ENCODE data around the gene RERGL.
A peak's percentile ranks its signal among the peaks of the same experiment; 100 is the strongest.
"Not testable (repeated sequence)": the region's sequence is repeated elsewhere in the genome, so short reads cannot be mapped to it uniquely, and the experiment has no call there.

The RERGL gene, protein sequence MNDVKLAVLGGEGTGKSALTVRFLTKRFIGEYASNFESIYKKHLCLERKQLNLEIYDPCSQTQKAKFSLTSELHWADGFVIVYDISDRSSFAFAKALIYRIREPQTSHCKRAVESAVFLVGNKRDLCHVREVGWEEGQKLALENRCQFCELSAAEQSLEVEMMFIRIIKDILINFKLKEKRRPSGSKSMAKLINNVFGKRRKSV

DNA sequence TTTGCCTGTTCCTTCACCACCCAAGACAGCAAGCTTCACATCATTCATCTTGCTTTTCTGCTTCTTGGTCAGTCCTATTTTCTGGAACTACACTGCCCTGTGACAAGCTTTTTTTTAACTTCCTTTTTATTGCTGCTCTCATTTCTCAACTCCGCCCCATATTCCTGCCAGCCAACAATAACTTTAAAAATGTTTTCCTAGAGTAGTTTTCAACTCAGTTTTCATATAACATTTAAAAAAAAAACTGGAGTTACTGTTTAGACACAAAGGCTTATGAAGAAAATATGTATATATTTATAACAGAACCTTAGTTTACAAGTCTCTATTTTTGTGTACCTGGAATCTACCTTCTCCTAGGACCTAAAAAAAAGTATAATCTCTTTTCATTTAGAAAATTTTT is at the start of gene RERGL:
TSS of gene RERGL (minus strand) at position 101 of the 400 bp plus-strand sequence. CDS start at position 48, 53 bp downstream.
- no peak for ATAC-seq

DNA sequence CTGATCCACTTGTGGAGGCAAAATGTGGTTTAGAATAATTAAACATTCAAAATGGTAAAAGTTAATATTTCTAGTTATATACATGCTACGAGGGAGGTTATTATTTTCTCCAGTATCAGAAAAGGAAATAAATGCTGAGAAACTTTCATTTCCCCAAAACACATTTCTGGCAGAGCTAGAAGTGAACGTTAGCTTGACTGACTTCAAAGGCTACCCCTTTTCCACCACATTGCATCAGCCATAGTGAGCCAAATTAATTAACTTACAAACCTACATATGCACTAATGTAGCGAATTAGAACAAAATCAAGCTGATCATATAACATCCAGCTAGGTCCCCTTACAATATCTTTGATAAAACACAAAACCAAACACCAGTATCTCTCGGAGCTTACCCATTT is 49.3 kb upstream of the RERGL start:
- ATAC-seq: no peak

DNA sequence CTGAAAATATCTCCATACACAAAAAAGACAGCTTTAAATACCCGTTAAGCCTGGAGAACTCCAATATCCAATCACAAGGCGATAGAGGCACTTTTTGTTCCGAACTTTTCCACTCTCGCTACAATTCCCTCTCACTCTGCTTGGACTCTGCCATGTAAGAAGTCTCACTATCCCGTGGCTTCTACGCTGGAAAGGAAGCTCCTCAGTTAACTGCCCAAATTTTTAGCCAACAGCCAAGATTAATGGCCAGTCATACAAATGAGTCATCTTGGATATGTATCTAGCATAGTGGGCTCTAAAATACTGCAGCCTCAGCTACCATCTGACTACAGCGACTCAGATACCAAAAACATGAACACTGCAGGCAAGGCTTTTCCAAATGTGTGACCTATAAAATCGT is 45.5 kb upstream of the RERGL start:
- no peak for ATAC-seq

DNA sequence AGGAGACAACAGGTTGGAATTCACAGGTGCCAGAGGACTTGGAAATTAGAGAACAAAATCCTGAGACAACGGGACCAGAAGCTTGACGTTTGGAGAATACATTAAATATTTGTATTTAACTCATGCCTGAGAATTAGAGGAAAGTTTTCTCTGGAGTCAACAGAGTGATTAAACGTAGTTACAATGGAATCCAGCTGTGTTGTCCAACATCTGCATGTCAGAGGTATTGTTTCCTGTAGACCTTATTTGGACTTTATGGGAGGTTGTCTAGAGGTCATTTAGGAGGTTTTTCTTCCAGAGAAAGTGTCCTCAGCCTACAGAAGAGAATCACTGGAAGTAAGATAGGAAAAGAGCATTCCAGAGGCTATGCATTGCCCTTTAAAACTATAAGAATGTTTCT is 45.1 kb upstream of the RERGL start:
- no peak for ATAC-seq

DNA sequence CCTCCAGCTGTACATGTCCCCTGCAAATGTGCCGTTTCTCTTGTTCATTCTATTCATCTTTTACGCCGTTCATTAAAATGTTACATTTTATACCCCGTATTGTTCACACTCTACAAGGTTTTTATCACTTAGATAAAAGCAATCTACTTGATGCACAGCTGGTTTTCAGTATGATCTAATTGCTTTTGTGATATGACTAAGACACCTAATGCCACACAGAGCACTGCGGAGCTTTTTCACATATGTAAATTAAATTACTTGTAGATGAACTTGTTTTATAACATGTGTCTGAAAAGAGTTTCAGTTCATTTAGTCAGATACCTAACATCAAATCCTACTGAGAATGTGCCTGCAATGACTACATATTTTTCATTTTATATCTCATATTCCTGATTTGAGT is 40.9 kb upstream of the RERGL start:
- ATAC-seq: peak in 1 of 2 donors; percentile 20

DNA sequence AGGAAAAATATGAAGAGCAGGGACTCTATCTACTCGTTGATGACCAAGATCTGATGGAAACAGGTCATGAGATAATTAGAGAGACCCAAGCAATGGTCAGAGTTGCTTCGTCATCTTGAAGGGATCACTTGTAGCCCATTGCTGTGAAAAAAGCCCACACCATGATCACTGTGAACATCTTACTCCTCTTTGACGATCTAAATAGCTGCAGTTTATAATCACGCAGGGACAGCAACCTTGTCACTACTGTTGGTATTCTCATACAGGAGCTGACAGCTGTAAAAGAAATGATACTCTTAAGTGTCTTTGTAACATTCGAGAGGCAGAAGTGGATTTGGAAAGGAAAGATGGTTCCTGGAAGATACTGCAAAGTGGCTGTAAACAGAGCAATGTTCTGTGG is 33.7 kb upstream of the RERGL start:
- ATAC-seq: no peak

DNA sequence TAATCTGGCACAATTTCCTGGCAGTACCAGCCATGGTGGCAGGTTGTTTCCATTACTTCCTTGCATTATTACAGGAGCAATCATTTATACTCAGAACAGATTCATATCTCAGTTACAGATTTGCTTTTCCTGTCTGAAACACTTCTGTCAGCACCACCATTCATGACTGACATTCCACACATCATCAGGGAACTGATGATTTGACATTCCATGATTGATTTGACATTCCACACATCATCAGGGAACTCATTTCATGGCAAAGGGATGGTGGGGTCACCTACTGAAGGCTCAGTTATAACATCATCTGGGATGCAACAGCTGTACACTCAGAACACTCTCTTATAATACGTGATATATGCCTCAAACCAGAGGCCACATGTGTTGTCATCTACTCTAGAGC is 30.9 kb upstream of the RERGL start:
- no peak for ATAC-seq

DNA sequence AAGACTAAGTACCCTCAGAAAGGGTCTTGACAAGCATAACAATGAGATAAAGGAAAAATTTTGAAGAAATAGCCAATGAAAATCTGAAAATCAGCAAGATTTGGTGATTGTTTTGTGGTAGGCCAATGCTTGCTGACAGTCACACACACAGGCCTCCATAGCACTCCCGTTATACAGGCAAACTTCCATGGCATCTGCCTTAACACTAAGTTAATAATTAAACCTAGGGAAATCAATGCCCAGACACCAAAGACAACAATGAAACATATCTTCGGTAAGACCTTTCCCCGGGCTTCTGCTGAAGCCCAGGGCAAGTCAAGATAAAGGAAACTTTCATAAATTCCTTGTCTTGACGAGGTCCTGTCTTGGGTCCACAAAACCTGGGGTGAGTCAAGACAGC is 18.6 kb upstream of the RERGL start:
- no peak for ATAC-seq

DNA sequence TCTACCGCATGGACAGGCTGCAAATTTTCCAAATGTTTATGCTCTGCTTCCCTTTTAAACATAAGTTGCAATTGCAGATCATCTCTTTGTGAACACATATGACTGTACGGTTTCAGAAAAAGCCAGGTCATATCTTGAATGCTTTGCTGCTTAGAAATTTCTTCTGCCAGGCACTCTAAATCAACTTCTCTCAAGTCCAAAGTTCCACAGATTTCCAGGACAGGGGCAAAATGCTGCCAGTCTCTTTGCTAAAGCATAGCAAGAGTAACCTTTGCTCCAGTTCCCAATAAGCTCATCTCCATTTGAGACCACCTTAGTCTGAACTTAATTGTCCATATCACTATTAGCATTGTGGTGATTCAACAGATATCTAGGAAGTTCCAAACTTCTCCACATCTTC is 13.6 kb upstream of the RERGL start:
- no peak for ATAC-seq

DNA sequence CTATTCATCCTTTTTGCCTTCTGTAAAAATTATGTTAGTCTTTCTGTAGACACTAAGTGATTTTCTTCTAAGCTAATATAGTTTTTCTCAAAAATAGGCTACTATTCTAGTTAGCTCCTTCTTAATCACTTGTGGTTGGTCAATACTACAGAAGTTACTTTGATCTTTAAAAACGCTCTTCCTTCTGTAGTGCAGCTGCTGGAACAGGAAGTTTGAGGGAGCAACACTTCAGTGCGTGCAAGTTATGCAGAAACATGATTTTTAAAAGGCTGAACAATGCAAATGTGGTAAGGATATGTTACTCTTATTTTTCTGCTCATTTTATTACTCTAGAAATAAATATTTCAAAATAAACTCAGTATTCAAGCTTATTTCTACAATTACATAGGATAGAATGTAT is 11.1 kb upstream of the RERGL start:
- no peak for ATAC-seq

DNA sequence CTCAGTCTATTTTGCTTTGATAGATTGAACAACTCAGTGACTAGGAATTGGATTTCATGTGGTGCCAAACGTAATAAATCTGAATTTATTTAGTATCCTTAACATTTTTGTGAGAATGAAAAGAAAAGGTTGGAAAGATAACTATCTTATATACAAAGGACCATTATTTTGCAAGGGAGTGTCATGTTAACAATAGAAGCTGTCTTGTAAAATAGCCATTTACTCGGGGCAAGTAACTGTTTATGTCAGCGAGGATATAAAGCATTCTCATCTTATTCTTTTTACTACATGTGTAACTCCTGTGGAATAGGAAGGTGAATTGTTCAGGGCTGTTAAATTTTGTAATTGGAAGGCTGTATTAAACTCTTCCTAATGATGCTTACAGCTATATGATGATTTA is 5.9 kb downstream of the RERGL start:
- no peak for ATAC-seq

DNA sequence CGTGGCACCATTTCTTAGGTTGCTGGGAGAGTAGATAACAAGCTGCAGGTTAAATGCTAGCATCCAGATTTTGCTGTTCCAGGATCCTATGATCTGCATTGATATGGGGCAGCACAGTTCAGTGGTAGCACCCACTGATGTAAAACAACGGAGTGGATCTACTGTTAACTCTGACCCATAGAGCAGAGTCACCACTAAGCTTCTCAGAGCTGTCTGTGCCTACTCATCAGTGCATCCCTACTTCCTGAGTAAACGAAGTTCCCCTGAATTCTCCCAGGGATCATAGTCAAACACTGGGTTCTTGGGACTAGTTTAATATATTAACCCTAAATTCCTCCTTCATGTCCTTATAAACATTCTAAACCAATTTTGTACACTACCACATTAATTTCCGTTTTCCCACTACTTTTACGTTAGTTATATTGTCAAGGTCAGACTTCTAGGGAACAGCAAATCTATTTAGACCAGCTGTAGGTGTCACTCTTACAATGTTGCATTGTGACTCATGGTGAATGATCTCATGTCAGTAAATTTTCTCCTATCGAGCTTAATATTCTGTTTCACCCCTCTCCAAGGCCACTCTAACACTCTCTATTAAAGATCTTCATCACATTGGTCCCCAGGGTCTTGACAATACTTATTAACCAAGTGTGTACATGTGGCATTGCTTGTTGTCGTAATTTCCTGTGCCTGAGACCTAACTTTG is 10.3 kb downstream of the RERGL start:
- ATAC-seq: no peak

DNA sequence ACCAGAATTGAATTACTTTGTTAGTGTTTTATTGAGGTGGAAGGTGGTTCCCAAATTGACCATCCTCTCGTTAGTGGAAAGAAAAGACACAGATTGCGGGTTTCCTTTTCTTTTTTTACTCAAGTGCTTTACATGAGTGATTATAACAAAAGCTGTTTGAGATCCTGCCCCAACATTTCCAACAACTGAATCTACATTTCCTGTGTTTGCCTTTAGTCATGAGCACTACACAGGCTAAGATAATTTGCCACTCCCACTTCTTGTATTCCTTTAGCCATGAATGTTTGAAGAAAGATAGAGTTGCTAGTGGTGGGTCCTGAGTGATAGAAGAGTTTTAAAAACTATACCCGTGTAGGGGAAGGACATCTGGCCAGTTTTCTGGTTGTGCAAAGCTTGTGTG is 16.0 kb downstream of the RERGL start:
- ATAC-seq: no peak

DNA sequence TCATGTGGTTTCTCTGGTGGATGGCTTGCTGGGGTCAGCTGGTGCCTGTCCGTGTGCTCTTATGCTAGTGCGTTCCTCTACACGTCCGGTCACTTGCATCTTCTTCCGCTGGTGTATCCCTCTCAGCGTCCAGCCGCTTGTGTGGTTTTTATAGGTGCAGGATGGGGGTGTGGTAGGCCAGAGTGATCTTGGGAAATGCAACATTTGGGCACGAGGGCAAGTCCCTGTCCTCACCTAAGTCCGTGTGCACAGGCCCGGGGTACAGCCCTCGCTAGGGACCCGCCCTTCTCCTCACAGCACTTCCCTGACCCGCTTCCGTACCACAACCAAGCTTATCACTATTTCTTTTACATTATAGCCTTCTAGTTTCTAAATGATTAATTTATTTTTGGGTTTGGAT is 17.3 kb downstream of the RERGL start:
- no peak for ATAC-seq

DNA sequence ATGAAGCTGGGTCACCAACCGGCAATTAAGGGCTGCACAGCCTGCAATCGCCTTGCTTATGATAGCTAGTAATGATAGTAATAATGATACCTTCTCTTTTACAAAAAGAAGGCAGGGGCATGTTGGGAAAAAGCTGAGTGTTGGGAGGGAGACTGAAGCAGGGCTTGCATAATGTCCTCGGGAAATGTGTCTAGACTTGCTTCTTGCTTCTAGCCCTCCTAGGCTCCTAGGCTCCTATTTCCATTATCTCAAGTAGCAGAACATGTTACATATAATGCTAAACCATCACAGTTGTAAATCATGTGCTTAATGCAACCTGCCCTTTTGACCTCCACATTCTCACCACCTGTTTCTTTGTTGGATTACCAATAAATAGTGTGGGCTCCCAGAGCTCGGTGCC is 18.7 kb downstream of the RERGL start:
- ATAC-seq: no peak

DNA sequence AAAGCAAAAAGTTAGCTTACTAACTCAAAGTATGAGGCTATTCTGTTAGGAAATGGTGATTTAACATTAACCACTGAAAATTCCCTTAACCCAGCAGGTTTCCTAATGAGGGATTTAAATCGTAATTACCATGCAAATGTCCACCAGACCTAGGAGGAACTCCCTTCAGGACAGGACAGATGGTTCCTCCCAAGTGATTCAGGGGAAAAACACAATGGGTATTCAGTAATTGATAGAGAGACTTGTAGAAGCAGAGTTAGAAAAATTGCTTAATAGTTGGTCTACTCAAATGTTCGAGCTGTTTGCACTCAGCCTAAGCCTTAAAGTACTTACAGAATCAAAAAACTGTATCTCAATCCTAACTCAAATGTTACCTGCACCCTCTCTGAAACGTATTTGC is 21.6 kb downstream of the RERGL start:
- ATAC-seq: no peak

DNA sequence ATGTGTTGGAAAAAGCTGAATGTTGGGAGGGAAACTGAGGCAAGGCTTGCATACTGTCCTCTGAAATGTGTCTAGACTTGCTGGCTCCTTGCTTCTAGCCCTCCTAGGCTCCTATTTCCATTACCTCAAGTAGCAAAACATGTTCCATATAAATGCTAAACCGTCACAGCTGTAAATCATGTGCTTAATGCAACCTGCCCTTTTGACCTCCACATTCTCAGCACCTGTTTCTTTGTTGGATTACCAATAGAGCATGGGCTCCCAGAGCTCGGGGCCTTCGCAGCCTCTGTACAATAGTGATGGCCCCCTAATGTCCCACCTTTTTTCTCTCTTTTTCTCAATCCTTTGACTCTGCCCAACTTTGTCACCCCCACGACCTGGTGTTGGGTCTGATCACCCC is 23.3 kb downstream of the RERGL start:
- no peak for ATAC-seq

DNA sequence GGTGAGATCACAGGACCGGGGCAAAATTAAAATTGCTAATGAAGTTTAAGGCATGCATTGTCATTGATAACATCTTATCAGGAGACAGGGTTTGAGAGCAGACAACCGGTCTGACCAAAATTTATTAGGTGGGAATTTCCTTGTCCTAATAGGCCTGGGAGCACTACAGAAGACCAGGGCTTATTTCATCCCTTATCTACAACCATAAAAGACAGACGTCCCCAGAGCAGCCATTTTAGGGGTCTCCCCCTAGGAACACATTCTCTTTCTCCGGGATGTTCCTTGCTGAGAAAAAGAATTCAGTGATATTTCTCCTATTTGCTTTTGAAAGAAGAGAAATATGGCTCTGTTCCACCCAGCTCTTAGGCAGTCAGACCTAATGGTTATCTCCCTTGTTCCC is 27.1 kb downstream of the RERGL start:
- ATAC-seq: not testable (repeated sequence)

DNA sequence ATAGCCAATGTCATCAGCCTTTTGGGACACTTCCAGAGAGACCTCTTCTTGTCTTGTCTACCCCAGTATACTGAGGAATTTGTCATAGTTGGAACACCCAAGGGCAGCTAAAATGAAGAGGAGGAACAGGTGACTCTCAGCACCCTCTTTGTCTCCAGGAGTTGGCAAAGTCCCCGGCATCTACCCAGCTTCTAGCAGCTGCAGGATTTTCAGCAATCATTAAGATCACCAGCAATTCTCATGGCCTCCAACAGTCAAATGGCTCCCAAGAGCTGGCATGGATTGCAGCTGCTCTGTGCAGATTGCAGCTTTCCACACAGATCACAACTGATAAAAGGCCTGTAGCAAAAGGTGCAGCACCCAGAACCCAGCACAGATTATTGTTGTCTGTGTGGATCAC is 32.9 kb downstream of the RERGL start:
- no peak for ATAC-seq

DNA sequence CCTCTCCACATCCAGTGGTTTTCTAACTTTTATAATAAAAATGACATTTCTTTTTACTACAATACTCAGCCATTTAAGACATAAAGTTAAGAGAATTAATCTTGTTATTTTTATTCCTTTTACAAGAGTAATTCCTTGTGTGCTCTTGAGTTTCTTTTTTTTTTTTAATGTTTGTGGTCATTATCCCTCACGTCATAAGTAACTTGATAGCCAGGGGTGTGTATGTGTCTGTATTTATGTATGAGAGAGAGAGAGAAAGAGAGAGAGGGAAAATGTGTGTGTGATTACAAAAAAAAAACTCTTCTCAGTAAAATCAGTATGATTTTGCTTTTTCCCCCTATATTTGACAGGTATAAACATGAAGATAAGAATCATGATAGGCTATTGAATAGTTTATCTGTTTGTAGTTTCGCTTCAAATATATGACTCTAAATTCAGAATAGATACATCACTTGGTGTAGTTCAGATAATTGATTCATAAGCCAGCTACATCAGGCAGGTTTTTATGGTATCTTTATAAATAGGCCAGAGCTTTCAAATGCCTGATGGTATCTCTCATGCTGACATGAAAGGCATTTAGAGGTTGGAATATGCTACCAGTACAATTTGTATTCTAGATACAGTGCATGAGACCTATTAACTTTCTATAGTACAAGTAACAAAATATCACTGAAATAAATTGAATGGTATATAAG is 34.9 kb downstream of the RERGL start:
- no peak for ATAC-seq

DNA sequence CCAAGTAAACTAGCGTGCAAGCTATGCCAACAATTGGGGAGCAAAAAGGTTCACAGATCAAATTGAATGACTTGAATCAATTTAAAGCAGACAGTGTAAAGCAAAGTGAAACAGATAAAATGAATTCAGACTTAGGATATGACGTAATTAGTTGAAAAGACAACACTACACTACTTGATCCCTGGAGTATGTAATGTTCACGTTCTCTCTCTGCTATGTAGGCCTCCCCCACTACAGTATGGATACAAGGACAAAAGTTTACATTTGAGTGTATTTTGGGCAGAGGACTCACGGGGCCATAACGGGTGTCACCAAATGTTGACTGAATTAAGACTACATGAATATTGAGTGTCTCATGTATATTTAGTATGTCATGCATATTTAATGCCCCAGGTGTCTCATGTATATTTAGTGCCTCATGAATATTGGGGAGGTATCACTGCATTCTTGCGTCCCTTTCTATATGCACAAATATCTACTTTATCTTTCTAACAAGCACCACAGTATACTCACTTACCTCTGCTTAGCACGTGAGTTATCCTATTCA is 44.5 kb downstream of the RERGL start:
- no peak for ATAC-seq

DNA sequence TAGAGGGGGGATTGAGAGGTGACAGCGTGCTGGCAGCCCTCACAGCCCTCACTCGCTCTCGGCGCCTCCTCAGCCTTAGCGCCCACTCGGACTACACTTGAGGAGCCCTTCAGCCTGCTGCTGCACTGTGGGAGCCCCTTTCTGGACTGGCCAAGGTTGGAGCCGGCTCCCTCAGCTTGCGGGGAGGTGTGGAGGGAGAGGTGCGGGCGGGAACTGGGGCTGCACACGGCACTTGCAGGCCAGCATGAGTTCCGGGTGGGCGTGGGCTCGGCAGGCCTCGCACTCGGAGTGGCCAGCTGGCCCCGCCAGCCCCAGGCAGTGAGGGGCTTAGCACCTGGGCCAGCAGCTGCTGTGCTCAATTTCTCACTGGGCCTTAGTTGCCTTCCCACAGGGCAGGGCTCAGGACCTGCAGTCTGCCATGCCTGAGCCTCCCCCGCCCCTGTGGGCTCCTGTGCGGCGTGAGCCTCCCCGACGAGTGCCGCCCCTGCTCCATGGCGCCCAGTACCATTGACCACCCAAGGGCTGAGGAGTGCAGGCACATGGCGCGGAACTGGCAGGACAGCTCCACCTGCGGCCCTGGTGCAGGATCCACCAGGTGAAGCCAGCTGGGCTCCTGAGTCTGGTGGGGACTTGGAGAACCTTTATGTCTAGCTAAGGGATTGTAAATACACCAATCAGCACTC is 49.8 kb downstream of the RERGL start:
- ATAC-seq: not testable (repeated sequence)

All from activated CD4-positive, CD25-positive, alpha-beta regulatory T cell treated with anti-CD3 and anti-CD28 coated beads, Interleukin-2, amount 50 U/mL, for 24 hours (primary cell).